Measurements from ENCODE around the gene SLC30A2. TPM values are rescaled to one million over a fixed set of nuclear protein-coding genes. Genes with fewer than 3 reads are reported as not detected.

The SLC30A2 gene
- total and polyA plus RNA-seq, 3 donors from 2014 or later, result 0.24 to 1.0 (median 0.87) TPM

GRCh38 chr1:26070963-26071342, 25.0 kb upstream of the SLC30A2 start:
- TF ChIP-seq, protein P1, sequence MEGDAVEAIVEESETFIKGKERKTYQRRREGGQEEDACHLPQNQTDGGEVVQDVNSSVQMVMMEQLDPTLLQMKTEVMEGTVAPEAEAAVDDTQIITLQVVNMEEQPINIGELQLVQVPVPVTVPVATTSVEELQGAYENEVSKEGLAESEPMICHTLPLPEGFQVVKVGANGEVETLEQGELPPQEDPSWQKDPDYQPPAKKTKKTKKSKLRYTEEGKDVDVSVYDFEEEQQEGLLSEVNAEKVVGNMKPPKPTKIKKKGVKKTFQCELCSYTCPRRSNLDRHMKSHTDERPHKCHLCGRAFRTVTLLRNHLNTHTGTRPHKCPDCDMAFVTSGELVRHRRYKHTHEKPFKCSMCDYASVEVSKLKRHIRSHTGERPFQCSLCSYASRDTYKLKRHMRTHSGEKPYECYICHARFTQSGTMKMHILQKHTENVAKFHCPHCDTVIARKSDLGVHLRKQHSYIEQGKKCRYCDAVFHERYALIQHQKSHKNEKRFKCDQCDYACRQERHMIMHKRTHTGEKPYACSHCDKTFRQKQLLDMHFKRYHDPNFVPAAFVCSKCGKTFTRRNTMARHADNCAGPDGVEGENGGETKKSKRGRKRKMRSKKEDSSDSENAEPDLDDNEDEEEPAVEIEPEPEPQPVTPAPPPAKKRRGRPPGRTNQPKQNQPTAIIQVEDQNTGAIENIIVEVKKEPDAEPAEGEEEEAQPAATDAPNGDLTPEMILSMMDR (IDR thresholded peaks at IDR 0.05), result no peak
- no peak for TF ChIP-seq POLR2A (IDR thresholded peaks at IDR 0.05)
- no peak overlapping the region for H3K4me3 ChIP-seq
- H3K27me3 ChIP-seq, result no peaks in the 10 kb centered on the region
- H3K4me1 ChIP-seq, result no peaks in the 10 kb centered on the region
- DNase-seq, result no peak
- no peak overlapping the region for H3K27ac ChIP-seq
- intact Hi-C loops (cut with DNase I; ENCODE audit: low total_unique reads), result no loop called here
- no peaks in the 10 kb centered on the region for H3K9me3 ChIP-seq
- no peaks in the 10 kb centered on the region for H3K36me3 ChIP-seq (ENCODE audit: low read depth, missing control alignments)
- WGBS, 2 donors, result 92 to 96% methylated on average over 6 of the region's 6 CpGs

DNA sequence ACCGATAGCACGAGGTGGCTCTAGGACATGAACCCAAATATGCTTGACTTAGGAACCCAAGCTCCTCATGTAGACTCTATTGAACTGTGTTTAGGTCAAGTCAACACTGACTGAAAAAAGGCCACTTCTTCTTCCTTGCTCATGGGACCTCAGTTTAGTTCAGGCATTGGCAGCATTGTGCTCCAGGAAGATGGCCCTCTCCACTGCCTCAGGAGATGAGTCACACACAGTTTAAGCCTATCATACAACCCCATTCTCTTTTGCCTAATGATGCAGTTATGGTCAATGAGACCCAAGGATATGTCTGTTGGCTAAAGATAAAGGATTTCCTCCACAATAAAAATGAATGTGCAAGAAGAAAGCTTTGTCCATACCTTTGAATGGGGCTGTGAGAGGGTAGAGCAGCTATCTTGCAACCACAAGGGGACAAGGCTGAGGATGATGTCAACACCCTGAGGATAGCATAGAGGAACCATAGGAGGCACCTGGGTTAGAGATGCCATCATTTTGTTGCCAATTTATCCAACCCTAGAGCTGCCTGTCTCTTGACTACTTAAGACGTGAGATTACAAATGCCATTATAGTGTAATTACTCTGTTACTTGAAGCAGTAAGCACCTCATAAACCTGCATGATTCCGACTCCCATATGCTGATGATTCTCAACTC, 24.5 kb upstream of the SLC30A2 start:
- H3K27me3 ChIP-seq, result no peaks in the 10 kb centered on the region
- no peaks in the 10 kb centered on the region for H3K4me1 ChIP-seq
- WGBS, 2 donors, result 91 to 96% methylated on average over 4 of the region's 4 CpGs
- H3K9me3 ChIP-seq, result no peaks in the 10 kb centered on the region
- intact Hi-C loops (cut with DNase I; ENCODE audit: low total_unique reads), result no loop called here
- no peaks in the 10 kb centered on the region for H3K36me3 ChIP-seq (ENCODE audit: low read depth, missing control alignments)
- no peak overlapping the region for H3K27ac ChIP-seq
- no peak for TF ChIP-seq POLR2A (IDR thresholded peaks at IDR 0.05)
- TF ChIP-seq, protein P1 (IDR thresholded peaks at IDR 0.05), result no peak
- no peak overlapping the region for H3K4me3 ChIP-seq
- DNase-seq, result no peak

DNA sequence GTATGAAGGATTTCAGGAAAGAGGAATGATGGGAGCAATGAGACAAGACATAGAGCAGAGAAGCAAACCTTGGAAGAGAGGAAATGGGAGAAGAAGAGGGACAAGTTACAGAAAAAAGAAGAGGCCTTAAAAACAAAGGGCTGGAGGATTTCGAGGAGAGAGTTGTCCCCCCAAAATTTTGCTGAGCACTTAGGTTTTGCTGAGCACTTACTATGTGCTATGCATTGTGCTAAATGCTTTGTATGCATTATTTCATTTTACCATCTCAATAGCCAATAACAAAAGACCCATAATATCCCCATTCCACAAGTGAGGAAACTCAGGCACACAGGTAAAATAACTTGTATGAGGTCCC, 24.0 kb upstream of the SLC30A2 start:
- Histone ChIP-seq H3K27me3 (no peaks in the 10 kb centered on the region), H3K4me1 (no peaks in the 10 kb centered on the region), H3K9me3 (no peaks in the 10 kb centered on the region), H3K27ac (no peak overlapping the region), H3K4me3 (no peak overlapping the region), H3K36me3 (ENCODE audit: low read depth, missing control alignments) (no peaks in the 10 kb centered on the region)
- 91 to 92% methylated on average over 1 of the region's 1 CpG for WGBS, 2 donors
- TF ChIP-seq POLR2A (IDR thresholded peaks at IDR 0.05), result no peak
- TF ChIP-seq, protein P1 (IDR thresholded peaks at IDR 0.05), result no peak
- intact Hi-C loops (cut with DNase I; ENCODE audit: low total_unique reads), result no loop called here
- no peak for DNase-seq

DNA sequence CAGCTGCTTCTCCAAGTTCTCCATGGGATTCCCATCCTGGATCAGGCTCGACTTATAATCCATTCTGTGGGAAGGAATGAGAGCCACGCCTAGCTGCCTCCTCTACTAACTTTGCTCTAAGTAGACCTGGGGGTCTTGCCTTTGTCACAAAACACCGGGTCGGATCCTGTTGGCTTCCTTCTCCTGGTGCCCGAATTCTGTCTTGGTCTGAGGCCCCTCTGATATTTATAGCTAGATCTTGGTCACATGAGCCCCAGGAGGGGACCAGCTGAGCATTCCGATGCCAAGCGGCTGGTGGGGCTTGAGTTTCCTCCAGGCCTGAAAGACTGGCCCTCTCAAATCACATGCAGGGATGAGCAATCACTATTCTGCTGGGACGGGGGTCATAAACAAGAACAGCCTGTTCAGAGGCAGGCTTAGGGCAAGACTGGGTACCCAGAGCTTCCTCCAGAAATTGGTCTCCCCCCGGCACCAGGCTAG, 21.6 kb upstream of the SLC30A2 start, which contains the start of gene TRIM63:
Gene TRIM63 (minus strand): TSS at position 199 of the 480 bp plus-strand sequence. CDS start 136 bp downstream, at position 63.
- TF ChIP-seq, protein P1 (IDR thresholded peaks at IDR 0.05), result no peak
- no peak for TF ChIP-seq POLR2A (IDR thresholded peaks at IDR 0.05)
- H3K9me3 ChIP-seq, result no peaks in the 10 kb centered on the region
- H3K36me3 ChIP-seq (ENCODE audit: low read depth, missing control alignments), result no peaks in the 10 kb centered on the region
- WGBS, 2 donors, result 72 to 80% methylated on average over 9 of the region's 9 CpGs
- H3K4me3 ChIP-seq, result no peak within 1 kb of the TSS
- no peaks in the 10 kb centered on the region for H3K4me1 ChIP-seq
- H3K27me3 ChIP-seq, result no peaks in the 10 kb centered on the region
- DNase-seq, result no peak
- H3K27ac ChIP-seq, result no peak within 1 kb of the TSS
- intact Hi-C loops (cut with DNase I; ENCODE audit: low total_unique reads), result no loop called here

DNA sequence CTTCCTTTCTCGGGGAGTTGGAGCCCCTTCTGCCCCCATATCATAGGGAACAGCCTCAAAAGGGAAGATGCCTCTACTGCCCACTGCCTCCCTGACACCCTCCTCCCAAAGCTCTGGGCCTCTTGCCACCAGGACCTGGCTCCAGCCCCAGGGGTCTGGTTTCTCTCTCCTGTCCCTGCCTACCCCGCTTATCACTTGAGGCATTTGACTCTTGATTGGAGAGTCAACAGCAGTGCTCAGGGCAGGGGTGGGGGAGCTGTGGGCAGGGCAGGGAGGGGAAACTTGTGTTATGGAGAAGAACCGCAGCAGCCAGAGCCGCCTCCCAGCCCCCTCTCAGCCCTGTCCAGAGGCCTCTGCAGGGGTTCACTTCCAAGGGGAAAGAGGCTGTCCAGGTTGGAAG, 20.9 kb upstream of the SLC30A2 start:
- DNase-seq, result no peak
- Histone ChIP-seq H3K4me1 (no peaks in the 10 kb centered on the region), H3K27ac (no peak overlapping the region), H3K36me3 (ENCODE audit: low read depth, missing control alignments) (no peaks in the 10 kb centered on the region), H3K9me3 (no peaks in the 10 kb centered on the region), H3K27me3 (no peaks in the 10 kb centered on the region), H3K4me3 (no peak overlapping the region)
- TF ChIP-seq POLR2A (IDR thresholded peaks at IDR 0.05), result no peak
- TF ChIP-seq, protein P1 (IDR thresholded peaks at IDR 0.05), result no peak
- WGBS, 2 donors, result 61 to 68% methylated on average over 2 to 4 of the region's 4 CpGs
- intact Hi-C loops (cut with DNase I; ENCODE audit: low total_unique reads), result no loop called here

All from testis (tissue), 3 donors.